ENCODE data around the gene WSCD2.

WSCD2 gene

DNA sequence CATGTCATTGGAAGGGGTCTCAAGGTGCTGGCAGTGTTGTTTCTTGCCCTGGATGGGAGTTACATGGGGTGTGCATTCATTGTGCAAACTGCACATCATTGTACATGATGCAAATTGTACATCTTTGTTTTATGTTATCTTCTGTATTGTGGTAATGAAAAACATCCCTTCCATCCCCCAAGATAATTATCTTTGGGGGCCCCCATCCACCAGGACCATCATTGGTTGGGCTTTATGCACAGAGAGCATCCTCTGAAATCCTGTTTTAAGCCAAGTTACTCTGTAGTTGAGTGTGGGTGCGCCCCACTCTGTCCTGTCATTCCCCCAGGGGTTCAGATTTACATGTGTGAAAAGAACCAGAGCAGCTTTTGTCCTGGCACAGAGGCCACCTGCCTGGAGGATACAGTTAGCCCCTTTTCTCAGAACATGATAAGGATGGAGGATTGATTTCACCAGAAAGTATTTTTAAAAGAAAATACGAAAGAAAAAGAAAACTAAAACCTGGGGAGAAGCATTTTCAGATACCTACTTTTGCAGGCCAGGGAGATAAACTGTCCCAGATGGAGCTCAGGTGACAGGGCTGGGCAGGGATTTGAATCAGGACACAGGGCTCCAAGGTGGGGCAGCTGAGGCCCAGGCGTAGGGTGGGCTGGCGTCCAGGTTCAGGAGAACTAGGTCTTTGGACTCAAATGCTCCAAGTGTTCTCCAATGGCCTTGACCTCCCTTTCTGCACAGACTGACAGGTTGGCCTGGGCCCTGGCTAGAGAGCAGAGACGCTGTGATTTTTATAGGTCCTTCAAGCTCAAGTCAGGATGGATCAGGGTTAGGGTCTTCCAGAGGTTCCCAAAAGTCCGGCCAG is 17.2 kb downstream of the WSCD2 start:
- no peak overlapping the region for H3K4me3 ChIP-seq (ENCODE audit: low read length)

DNA sequence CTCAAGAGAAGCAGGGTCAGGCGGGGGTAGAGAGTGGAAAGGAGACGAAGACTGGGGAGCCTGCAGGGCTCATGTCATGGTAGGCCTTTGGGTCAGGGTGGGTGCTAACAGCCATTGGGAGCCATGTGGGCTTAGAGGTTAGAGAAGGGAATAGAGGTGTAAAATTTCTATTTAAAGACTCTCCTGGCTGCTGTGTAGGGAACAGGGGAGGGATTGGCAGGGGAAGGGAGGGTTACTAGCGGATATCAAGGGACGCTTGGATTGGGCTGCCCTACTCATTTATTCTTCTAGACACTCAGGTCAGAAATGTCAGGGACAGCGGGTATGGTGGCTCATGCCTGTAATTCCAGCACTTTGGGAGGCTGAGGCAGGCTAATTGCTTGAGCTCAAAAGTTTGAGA is 18.2 kb downstream of the WSCD2 start:
- Histone ChIP-seq H3K36me3 (ENCODE audit: control insufficient read depth, insufficient read depth, low read length) (no peaks in the 10 kb centered on the region), H4K8ac (ENCODE audit: low read depth, low read length) (no peak overlapping the region), H3K56ac (ENCODE audit: low read length) (no peak overlapping the region), H3K79me2 (ENCODE audit: control insufficient read depth, insufficient read depth, low read length) (no peaks in the 10 kb centered on the region), H3K4ac (ENCODE audit: low read depth, low read length) (no peak overlapping the region), H3K23ac (ENCODE audit: low read length) (no peak overlapping the region), H3K27me3 (ENCODE audit: insufficient read depth, low read length, poor library complexity) (no peaks in the 10 kb centered on the region), H2BK15ac (replicated peaks; ENCODE audit: low read depth) (no peak overlapping the region), H3K79me1 (ENCODE audit: low read length) (no peaks in the 10 kb centered on the region), H3K9ac (ENCODE audit: low read length) (no peak overlapping the region), H3K4me2 (ENCODE audit: low read length) (no peak overlapping the region), H2AK5ac (ENCODE audit: low read length) (no peak overlapping the region), H3K27ac (ENCODE audit: low read depth, low read length) (no peak overlapping the region), H4K5ac (ENCODE audit: low read length) (no peak overlapping the region), H2BK120ac (ENCODE audit: low read depth, low read length) (no peak overlapping the region), H3K4me1 (ENCODE audit: control insufficient read depth, low read depth, low read length) (no peaks in the 10 kb centered on the region), H3K18ac (ENCODE audit: low read length) (no peak overlapping the region), H2BK5ac (ENCODE audit: low read length) (no peak overlapping the region), H3K4me3 (ENCODE audit: low read length) (no peak overlapping the region)
- no peak for DNase-seq
- WGBS (ENCODE audit: extremely low coverage, insufficient coverage, low lambda C conversion rate): no CpG with 5 or more reads among the region's 5 CpGs

More for the DNA sequence above, 17.2 kb downstream of the WSCD2 start:
- no peak overlapping the region for H3K9ac ChIP-seq (ENCODE audit: low read length)
- no peak overlapping the region for H4K5ac ChIP-seq (ENCODE audit: low read length)
- H3K27ac ChIP-seq (ENCODE audit: low read depth, low read length): no peak overlapping the region
- DNase-seq: no peak
- no peak overlapping the region for H3K4ac ChIP-seq (ENCODE audit: low read depth, low read length)
- H4K8ac ChIP-seq (ENCODE audit: low read depth, low read length): no peak overlapping the region
- no peaks in the 10 kb centered on the region for H3K79me1 ChIP-seq (ENCODE audit: low read length)
- no peak overlapping the region for H3K4me2 ChIP-seq (ENCODE audit: low read length)
- no peak overlapping the region for H3K23ac ChIP-seq (ENCODE audit: low read length)
- no peak overlapping the region for H2BK120ac ChIP-seq (ENCODE audit: low read depth, low read length)
- H2BK5ac ChIP-seq (ENCODE audit: low read length): no peak overlapping the region
- H3K36me3 ChIP-seq (ENCODE audit: control insufficient read depth, insufficient read depth, low read length): no peaks in the 10 kb centered on the region
- WGBS (ENCODE audit: extremely low coverage, insufficient coverage, low lambda C conversion rate): no CpG with 5 or more reads among the region's 6 CpGs
- H3K79me2 ChIP-seq (ENCODE audit: control insufficient read depth, insufficient read depth, low read length): no peaks in the 10 kb centered on the region
- H3K4me1 ChIP-seq (ENCODE audit: control insufficient read depth, low read depth, low read length): no peaks in the 10 kb centered on the region
- no peaks in the 10 kb centered on the region for H3K27me3 ChIP-seq (ENCODE audit: insufficient read depth, low read length, poor library complexity)
- H2BK15ac ChIP-seq (replicated peaks; ENCODE audit: low read depth): no peak overlapping the region
- no peak overlapping the region for H3K18ac ChIP-seq (ENCODE audit: low read length)
- H3K56ac ChIP-seq (ENCODE audit: low read length): no peak overlapping the region
- no peak overlapping the region for H2AK5ac ChIP-seq (ENCODE audit: low read length)

DNA sequence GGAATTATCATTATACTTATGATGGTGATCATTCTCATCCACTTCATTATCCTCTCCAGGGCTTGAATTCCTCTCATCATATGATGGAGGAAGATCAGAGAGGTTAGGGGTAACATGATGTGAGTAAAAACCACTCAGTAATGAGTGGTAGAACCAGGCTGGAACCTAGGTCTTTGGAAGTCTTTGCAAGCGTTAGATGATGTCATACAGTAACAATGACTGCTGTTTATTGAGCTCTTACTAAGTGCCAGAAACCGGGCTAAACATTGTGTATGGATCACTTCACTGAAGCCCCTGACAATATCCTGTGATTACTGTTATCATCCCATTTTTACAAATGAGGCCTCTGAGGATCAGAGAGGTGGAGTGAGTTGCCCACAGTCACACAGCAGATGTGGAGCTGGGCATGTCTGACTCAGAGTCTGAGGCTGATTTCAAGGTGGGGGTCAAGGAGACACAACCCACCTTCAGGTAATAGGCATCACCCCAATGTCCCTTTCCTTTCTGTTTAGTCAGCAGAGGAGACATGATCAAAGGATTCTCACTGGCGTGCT is 19.5 kb downstream of the WSCD2 start:
- H2BK5ac ChIP-seq (ENCODE audit: low read length): no peak overlapping the region
- H3K23ac ChIP-seq (ENCODE audit: low read length): no peak overlapping the region
- no peak overlapping the region for H2BK15ac ChIP-seq (replicated peaks; ENCODE audit: low read depth)
- no peak overlapping the region for H3K27ac ChIP-seq (ENCODE audit: low read depth, low read length)
- H3K4me2 ChIP-seq (ENCODE audit: low read length): no peak overlapping the region
- no peak overlapping the region for H3K4ac ChIP-seq (ENCODE audit: low read depth, low read length)
- no peaks in the 10 kb centered on the region for H3K27me3 ChIP-seq (ENCODE audit: insufficient read depth, low read length, poor library complexity)
- no peak overlapping the region for H3K56ac ChIP-seq (ENCODE audit: low read length)
- H3K18ac ChIP-seq (ENCODE audit: low read length): no peak overlapping the region
- no peak overlapping the region for H4K5ac ChIP-seq (ENCODE audit: low read length)
- DNase-seq: no peak
- no peaks in the 10 kb centered on the region for H3K79me1 ChIP-seq (ENCODE audit: low read length)
- no peak overlapping the region for H2BK120ac ChIP-seq (ENCODE audit: low read depth, low read length)
- no peak overlapping the region for H2AK5ac ChIP-seq (ENCODE audit: low read length)
- no peaks in the 10 kb centered on the region for H3K4me1 ChIP-seq (ENCODE audit: control insufficient read depth, low read depth, low read length)
- no peak overlapping the region for H4K8ac ChIP-seq (ENCODE audit: low read depth, low read length)
- no peak overlapping the region for H3K9ac ChIP-seq (ENCODE audit: low read length)
- no peaks in the 10 kb centered on the region for H3K79me2 ChIP-seq (ENCODE audit: control insufficient read depth, insufficient read depth, low read length)
- WGBS (ENCODE audit: extremely low coverage, insufficient coverage, low lambda C conversion rate): no CpG with 5 or more reads among the region's 3 CpGs
- H3K36me3 ChIP-seq (ENCODE audit: control insufficient read depth, insufficient read depth, low read length): no peaks in the 10 kb centered on the region
- H3K4me3 ChIP-seq (ENCODE audit: low read length): no peak overlapping the region

DNA sequence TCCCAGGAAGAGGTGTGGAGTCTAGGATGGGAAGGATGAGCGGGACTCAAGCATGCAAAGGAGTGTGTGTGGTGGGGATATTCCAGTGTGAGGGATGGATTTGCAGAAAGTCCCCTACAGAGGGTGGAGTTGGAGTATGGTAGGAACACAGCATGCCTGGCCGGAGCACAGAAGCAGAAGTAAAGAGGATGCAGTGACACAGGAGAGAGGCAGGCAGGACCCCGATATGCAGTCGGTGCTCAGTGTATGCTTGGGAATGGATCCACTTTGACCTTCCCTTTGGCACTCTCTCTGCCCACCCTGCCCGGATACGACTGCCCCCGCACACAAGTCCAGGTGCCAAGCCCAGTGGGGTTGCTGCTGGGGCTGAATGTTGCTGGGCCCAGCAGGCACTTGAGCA is 21.3 kb downstream of the WSCD2 start:
- Histone ChIP-seq H3K27me3 (ENCODE audit: insufficient read depth, low read length, poor library complexity) (no peaks in the 10 kb centered on the region), H3K27ac (ENCODE audit: low read depth, low read length) (no peak overlapping the region), H3K4me3 (ENCODE audit: low read length) (no peak overlapping the region), H2BK5ac (ENCODE audit: low read length) (no peak overlapping the region), H4K8ac (ENCODE audit: low read depth, low read length) (no peak overlapping the region), H2BK120ac (ENCODE audit: low read depth, low read length) (no peak overlapping the region), H3K56ac (ENCODE audit: low read length) (no peak overlapping the region), H3K18ac (ENCODE audit: low read length) (no peak overlapping the region), H4K5ac (ENCODE audit: low read length) (no peak overlapping the region), H3K4me1 (ENCODE audit: control insufficient read depth, low read depth, low read length) (no peaks in the 10 kb centered on the region), H2AK5ac (ENCODE audit: low read length) (no peak overlapping the region), H3K23ac (ENCODE audit: low read length) (no peak overlapping the region), H3K4ac (ENCODE audit: low read depth, low read length) (no peak overlapping the region), H3K36me3 (ENCODE audit: control insufficient read depth, insufficient read depth, low read length) (no peaks in the 10 kb centered on the region), H3K79me2 (ENCODE audit: control insufficient read depth, insufficient read depth, low read length) (no peaks in the 10 kb centered on the region), H3K9ac (ENCODE audit: low read length) (no peak overlapping the region), H2BK15ac (replicated peaks; ENCODE audit: low read depth) (no peak overlapping the region), H3K79me1 (ENCODE audit: low read length) (no peaks in the 10 kb centered on the region), H3K4me2 (ENCODE audit: low read length) (no peak overlapping the region)
- WGBS (ENCODE audit: extremely low coverage, insufficient coverage, low lambda C conversion rate): no CpG with 5 or more reads among the region's 7 CpGs
- no peak for DNase-seq

DNA sequence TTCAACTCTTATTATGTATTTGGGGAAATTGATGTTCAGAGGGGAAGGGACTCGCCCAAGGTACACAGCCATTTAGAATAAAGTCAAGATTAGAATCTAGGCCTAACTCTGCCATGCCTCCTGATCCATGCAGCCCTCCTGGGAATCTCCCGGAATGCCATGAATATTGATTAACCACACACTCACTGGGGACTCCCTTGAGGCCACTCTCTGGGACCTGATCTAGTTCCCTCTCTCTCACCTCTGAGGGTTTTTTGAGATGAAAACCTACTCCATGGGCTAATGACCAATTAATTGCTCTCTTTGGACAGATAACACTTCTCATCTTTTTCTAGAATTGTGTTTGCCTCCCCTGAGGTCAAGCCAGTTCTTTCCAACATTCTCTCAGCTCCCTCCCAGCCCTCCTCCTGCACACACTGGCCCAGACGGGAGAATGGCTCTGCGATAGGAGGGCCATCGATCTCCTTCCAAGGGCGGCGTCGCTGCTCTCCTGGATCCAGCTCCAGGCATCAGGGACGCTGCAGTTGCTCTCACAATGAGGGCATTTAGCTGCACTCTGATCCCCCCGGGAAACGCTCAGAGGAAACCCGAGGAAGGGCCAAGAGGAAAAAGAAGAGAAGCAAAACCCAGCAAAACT is 22.6 kb downstream of the WSCD2 start:
- H3K27ac ChIP-seq (ENCODE audit: low read depth, low read length): no peak overlapping the region
- WGBS (ENCODE audit: extremely low coverage, insufficient coverage, low lambda C conversion rate): no CpG with 5 or more reads among the region's 12 CpGs

More for the DNA sequence above, 22.6 kb downstream of the WSCD2 start:
- Histone ChIP-seq H2BK5ac (ENCODE audit: low read length) (no peak overlapping the region), H3K4me3 (ENCODE audit: low read length) (no peak overlapping the region), H3K23ac (ENCODE audit: low read length) (no peak overlapping the region), H4K5ac (ENCODE audit: low read length) (no peak overlapping the region), H3K4ac (ENCODE audit: low read depth, low read length) (no peak overlapping the region), H3K27me3 (ENCODE audit: insufficient read depth, low read length, poor library complexity) (no peaks in the 10 kb centered on the region), H3K9ac (ENCODE audit: low read length) (no peak overlapping the region), H2BK15ac (replicated peaks; ENCODE audit: low read depth) (no peak overlapping the region), H2BK120ac (ENCODE audit: low read depth, low read length) (no peak overlapping the region), H3K56ac (ENCODE audit: low read length) (no peak overlapping the region), H3K79me1 (ENCODE audit: low read length) (no peaks in the 10 kb centered on the region), H3K4me2 (ENCODE audit: low read length) (no peak overlapping the region), H3K79me2 (ENCODE audit: control insufficient read depth, insufficient read depth, low read length) (no peaks in the 10 kb centered on the region), H3K4me1 (ENCODE audit: control insufficient read depth, low read depth, low read length) (no peaks in the 10 kb centered on the region), H3K18ac (ENCODE audit: low read length) (no peak overlapping the region), H2AK5ac (ENCODE audit: low read length) (no peak overlapping the region), H3K36me3 (ENCODE audit: control insufficient read depth, insufficient read depth, low read length) (no peaks in the 10 kb centered on the region), H4K8ac (ENCODE audit: low read depth, low read length) (no peak overlapping the region)
- no peak for DNase-seq

All from mesendoderm (in vitro differentiated cells).